ENCODE measurements around the gene WSCD1.

The WSCD1 gene

DNA sequence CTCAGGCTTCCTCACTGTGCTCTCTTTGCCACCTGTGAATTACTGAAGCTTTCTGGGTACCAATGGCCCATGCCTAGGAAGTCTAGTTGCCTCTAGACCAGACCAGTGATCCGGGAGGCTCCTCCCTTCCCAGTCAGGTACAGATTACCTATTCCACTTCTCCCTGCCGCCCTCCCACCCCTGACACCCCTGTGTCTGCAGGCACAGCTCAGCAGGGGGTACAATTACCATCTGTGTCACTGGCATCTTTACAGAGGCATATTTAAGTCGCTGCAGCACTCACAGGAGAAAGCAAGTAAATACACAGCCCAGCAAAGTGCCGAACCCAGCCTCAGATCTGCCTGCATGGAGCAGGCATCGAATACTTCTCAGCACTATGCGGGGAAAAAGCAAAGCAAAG, 5.3 kb upstream of the WSCD1 start:
- no peak for DNase-seq

DNA sequence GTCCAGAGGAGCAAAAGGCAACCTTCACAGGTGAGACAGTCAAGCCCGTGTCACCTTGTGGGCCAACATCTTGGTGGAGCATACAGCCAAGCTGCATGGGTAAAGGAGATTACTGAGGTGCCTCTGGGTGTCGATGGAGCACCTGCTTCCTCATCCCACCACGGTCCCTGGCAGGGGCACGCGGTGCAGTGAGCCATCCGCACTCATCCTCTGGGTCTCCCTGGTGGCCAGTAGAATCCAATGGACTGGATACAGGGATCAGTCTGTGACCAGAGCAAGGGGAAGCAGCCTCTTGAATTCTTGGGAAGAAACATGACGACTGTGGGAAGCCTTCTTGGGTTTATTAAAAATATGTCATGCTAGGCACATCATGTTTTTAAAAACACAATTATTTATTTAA, 4.8 kb upstream of the WSCD1 start:
- DNase-seq, result no peak

DNA sequence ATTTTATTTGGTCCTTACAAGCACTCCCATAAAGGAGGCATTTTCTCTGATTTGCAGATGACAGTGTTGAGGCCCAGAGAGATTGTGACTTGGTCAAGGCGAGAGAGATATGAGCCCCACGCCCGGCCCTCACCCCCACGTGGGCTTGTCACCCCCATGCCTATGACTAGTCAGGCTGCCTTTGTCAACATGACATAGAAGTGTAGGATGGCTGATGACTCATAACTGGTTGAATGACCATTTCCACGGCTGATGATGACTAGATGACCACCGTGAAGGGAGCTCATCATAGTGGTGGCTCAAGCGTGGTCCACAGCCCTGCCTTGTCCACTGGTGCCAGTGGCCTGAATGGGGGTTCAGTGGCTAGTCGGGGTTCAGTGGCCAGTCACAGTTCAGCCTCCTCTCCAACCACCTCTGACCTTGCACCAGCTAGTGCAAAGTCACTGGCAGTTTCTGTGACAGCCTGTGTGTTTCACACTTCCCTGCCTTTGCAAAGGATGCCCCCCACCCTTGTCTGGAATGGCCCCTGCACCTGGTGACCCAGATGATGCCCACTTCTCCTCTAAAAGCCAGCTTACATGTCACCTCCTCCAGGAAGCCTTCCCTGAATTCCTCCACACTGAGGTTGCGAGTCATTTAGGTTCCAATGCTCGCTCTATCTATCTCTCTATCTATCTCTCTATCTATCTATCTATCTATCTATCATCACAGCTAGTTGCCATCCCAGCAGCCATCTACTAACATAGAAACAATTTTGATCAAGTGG, 3.8 kb upstream of the WSCD1 start:
- DNase-seq, result peak; percentile 19

DNA sequence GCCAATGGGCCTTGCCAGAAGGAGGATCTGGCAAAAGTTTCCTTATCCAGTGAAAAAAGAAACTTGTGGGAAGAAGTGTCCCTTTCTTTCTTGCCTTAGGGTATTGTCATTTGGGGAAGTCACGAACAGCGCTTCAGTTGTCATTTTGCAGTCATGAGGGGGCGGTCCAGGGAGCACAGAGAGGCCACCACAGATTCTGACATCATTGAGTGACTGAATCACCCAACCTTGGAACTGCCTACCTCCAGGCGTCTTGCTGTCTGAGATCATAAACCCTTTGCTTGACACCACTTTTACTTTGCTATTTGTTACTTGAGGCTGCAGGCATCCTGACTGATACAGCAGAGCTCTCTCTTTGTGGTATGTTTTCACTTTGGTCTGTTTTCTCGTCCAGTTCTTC, 3.1 kb upstream of the WSCD1 start:
- DNase-seq, result no peak

DNA sequence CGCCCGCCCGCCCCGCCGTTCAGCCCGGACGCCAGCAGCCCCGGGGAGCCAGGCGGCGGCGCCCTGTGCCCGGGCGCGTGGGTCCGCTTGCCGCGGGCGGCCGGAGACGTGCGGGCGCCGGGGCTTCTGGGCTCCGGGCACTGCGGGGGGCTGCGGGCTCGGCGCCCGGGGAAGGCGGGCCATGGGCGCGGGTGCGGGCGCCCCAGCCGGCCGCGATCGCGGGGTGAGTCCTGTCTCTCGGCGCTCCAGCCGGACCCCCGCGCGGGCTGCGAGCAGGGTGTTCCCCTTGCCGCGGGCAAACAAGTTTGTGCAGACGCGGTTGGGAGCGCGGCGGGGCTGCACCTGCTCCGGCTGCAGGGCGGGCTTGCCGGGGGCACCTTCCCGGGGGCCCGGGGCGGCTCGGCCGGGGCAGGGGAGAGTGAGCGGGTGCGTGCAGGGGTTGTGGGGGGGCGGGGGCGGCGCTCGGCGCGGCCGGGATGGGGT, 292 bp downstream of the WSCD1 start:
- no peak for DNase-seq

DNA sequence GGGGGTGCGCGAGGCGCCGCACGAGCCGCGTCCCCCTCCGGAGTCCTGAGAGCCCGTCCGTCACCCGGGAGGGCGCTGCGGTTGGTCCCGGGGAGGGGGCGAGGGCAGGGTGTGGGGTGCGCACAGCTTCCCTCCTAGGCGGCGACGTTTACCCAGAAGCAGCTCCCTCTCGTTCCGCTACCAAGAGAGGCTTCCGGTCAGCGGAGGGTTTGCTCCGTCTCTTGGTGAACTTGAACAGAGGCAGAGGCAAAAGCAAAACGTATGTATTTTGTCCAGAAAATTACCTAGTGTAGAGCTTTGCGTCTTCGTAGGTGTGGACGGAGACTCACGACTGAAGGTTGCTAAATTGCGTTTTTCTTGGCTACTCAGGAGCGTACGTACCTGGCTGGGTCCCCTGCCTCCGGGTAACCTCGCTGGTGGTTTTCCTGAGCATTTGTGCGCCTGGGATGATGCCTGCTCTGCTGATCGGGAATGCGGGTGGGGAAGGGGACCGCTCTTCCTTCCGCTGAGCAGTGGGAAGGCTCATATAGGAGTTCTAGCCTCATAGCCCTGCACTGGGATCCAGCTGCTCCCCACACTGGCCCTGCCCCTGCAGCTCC, 833 bp downstream of the WSCD1 start:
- DNase-seq, result no peak

DNA sequence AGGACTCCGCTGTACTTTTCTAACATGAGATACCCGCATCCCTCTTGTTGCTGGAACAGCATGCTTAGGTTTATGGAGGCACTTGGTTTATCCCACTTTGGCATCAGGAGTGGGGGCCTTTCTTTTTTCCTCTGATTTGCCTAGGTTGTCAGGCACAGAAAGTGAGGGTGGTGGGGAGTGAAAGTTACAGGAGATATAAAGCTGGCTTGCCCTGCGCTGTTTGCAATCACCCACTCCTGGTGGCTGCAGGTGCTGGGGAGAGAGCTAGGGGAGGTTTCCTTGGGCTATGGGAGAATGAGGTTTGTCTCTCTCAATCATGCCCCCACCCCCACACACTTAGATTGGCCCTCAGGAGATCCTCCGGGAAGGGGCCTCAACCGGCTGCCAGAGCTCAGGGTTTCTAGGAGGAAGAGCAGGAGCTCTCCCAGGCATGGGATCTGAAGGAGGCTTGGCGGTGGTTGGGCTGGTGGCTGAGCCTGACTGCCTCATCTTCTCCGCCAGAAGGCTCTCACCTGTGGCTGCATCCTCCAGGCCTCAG, 1.4 kb downstream of the WSCD1 start:
- DNase-seq, result no peak

DNA sequence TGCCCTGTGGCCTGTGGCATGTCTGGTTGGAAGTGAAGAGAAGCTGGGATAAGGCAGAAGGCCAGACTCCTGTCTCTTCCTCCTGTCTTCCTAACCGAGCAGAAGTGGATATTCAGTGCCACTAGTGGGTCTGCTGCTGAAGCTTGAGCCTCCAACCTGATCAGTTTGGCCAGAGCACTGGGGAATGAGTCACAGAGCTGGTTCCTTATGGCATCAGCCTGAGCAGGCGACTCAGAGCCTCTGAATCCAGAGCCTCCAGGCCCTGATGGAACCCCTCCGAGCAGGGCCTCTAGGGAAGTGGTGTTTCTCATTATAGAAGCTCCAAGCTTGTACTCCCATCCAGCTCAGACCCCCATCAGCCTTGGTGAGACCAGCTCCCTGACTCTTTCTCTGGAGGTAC, 2.0 kb downstream of the WSCD1 start:
- peak; percentile 47 for DNase-seq

DNA sequence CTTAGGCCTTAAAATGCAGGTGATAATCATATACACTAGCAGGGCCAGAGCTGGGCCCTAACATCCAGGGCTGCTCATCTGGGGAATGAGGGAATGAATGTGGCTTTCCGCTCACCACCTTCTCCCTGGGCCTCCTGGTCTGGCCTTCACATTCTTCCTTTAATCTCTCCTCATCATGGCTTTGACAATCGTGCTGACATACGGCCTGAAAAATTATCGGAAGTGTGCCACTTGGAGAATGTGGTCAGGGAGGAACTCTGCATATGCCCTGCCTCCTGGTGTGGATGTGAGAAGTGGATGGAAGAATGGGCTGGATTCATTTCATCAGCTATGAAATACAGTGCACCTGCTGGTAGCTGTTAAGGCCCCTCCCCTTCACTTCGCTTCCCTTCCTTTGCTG, 2.4 kb downstream of the WSCD1 start:
- no peak for DNase-seq

DNA sequence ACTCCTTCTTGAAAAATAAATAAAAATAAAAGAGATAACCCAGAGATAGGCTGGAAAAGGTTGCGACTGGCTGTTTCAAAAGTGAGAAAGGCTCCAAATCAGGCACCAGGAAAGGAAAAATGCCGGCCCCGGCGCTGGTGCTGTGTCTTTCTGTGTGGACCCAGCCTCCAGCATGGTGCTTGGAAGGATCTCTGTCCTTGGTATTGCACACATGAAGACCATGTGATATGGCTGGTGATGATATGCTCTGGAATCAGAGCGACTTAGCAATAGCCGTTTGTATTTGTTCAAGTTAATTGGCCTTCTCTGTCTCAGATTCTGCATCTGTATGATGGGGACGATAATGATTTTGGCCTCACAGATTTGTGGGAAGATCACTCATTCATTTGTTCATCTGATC, 3.4 kb downstream of the WSCD1 start:
- DNase-seq, result no peak

DNA sequence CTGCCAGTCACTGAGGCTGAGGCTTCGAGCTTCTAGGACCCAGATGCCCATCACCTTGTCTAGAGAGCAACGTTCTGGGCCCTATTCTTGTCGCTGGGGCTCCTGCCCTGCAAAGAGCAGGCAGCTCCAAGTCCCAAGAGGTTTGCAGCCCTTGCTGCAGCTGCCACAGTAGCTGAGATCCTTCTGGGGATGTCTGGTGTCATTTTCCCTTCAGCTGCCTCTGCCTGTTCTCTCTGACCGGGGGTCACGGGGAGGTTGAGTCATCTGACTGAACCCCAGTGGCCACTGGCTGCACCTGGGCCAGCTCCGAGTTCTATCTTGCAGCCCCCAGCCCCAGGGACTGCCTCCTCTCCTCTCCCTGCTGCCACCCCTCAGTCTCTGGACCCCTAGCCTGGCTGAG, 4.9 kb downstream of the WSCD1 start:
- no peak for DNase-seq

DNA sequence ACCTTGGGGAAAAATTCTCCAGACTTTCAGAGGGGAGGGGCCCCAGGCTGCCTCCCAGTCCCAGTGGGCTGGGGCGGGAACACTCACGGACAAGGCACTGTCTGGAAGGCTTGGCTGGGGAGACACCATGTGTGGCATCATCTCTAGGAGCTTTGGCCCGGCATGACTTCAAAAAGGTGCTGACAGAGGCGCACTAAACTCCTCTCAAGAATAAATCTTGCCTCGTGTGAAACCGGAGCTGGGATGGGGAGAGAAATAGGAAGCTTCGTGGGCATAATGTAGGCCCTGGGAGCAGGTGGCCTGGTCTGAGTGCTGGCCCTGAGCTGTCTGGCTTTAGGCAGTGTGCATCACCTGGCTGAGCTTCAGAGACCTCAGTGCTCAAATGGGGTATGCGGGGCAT, 5.7 kb downstream of the WSCD1 start:
- DNase-seq, result no peak

DNA sequence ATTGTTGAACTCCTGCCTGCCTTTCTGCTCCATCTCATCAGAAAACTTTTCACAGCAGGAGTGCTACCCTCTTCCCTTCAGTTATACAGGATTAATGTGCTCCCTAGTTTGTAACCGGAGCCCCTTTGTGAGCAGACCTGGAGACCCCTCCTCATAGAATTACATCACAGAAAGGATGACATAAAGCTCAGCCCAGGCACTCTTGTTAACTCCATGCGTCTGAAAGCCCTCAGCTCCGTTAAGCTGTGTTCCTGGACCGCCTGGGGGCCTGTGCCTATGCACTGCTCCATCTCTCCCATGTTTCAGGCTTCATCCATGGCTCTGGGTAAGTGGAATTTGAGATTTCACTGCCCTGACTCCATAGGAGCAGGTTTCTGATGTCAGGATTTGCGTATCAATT, 7.6 kb downstream of the WSCD1 start:
- DNase-seq, result no peak

DNA sequence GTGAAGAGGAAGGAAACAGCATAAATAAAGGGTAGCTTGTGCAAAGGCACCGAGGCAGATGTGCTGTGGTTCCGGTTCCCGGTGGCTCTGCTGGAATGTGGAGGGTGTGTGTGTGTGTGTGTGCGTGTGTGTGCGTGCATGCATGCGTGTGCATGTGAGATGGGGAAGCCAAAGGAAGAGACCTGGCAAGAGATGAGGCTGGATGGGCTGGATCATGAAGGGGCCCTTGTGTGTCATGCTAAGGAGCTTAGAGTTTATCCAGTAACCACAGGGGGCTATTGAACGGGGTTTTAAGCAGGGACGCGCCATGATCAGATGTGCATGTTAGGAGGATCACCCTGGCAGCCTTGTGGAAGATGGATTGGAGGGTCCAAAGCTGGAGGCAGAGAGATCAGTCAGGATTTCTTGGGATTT, 8.3 kb downstream of the WSCD1 start:
- DNase-seq, result no peak

DNA sequence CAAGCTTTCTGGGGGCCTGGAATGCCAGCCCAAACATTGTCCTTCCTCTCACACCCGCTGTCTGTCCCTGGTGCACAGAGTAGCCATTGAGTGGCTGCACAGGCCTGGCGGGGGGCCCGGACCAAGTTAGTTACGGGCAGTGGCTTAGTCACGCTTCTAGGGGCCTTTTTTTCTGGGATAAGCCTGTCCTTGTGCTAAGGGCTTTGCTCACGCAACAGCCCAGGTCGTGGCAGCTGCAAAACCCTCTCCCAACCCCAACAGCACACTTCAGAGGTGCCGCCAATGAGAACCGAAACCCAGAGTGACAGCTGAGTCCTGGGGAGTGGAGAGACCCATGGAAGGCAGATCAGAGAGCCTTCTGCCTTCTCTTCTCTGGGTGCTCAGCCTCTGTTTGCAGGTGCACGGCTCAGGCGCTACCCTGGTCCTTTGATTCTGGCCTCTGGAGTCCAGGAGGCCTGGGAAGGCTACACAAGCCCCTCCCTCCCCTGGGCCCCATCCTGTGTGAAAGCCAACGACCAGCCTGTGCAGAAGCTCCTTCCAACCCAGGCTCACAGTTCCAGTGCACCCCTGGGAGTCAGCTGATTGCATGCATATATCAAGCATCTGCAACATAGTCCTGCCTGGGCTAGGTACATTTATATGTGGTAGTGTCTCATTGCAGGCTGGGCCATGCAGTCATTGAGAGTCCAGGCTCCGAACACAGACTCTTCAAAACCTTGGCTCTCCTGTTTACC, 9.1 kb downstream of the WSCD1 start:
- DNase-seq, result no peak

DNA sequence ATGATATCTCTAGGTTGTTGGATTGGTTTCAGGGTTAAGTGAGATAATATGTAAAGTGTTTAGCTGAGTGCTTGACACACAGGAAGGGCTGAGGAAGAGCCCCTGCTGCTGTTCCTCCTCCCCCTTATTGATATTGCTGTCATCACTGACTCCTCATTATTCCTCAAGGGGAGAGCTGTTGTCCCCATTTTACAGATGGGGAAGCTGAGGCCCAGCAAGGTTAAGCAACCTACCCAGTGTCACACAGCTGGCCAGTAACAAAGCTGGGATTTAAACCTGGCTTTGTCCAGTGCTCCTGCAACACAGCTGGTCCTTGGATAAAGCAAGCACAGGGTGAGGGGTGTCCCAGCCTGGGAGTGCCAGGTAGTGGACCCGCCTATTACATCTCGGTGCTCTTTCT, 9.8 kb downstream of the WSCD1 start:
- DNase-seq, result no peak

DNA sequence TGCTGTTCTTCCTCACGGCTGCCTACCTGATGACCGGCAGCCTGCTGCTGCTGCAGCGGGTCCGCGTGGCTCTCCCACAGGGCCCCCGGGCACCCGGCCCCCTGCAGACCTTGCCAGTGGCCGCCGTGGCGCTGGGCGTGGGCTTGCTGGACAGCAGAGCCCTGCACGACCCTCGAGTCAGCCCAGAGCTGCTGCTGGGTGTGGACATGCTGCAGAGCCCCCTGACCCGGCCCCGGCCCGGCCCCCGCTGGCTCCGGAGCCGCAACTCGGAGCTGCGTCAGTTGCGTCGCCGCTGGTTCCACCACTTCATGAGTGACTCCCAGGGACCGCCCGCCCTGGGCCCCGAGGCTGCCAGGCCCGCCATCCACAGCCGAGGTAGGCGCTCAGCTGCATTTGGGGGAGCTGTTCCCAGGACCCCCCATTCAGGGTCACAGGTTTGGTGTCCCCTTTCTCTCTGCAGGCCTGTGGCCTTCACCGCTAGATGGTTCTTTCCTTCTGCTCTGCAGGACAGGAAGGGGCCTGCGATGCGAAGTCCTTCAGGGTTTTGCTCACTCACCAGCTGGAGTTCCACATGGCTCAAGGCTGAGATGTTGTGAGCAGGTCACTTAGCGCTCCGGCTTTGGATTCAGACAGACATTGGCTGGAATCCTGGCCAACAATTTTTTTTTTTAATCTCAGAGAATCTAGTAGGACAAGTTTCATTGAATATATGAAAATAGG, 10.7 kb downstream of the WSCD1 start:
- DNase-seq, result no peak

DNA sequence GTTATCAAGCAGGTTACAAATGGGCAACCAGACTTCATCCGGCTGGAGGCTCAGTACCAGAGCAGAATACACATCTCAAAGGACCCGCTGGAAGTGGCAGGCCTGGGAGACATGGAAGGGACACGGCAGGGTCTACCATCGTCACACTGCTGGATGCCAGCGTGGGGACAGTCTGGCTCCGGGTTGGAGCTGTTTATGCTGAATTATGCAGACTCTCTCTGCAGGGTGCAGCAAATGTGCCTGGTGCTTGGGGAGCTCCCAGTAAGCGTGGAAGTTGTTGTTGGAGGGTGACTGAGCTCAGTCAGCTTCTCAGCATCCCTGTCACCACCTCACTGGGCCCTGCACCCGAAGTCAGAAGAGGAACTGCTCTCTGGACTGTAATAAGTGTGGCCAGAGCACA, 12.2 kb downstream of the WSCD1 start:
- no peak for DNase-seq

DNA sequence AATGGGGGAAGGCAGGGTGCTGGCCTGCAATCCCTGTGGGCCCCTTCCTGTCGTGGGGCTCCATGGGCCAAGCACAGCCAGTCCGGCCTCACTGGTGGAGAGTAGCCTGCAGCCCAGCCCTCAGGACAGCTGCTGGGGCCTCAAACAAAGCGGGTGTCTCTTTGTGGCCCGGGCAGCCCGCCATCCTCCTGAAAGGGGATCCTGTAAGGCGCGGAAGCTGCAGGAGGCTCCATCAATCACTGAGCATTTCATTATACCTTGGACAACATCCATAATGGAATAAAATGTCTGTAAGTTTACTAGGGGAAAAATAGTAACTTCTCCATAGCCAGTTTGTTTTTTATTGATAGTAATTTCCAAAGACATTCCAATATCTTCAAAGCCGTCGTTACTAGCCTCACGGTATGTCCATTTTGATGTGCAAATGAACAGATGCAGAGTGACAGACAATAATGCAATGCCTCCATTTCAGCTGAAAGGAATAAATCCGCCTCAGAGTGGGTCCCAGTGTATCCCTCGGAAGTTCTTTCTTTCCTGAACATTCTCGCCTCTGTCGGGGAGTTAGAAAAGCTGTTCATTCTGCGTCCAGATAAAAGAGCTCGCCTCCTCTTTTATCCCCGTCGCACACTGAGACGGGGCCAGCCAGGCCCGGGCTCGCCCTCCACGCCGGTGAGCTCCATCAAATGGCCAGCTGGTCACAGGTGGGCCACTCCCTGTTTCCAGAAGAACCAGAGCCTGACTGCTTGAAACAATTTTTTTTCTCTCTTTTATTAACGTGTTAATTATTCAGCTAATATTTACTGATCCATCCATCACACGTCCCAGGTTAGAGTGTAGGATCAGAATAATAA, 14.4 kb downstream of the WSCD1 start:
- DNase-seq, result no peak

DNA sequence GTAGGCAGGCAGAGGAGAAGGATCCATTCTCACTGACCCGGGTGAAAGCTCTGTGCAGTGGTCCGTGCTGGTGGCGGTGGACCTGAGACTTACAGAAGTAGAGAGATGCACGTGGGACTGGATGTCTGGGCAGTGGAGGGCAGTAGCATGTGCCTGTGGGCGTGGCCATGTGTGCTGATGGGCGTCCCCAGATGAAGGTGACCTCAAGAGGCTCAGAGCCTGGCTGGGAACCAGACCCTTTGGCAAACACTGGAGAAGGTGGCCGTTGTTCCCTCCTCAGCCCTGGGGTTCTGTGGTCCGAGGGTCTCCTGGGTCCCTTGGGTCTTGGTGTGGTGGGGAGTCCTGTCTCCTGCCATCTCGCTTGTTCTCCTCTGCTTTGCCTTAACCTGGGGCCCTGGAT, 15.6 kb downstream of the WSCD1 start:
- no peak for DNase-seq

DNA sequence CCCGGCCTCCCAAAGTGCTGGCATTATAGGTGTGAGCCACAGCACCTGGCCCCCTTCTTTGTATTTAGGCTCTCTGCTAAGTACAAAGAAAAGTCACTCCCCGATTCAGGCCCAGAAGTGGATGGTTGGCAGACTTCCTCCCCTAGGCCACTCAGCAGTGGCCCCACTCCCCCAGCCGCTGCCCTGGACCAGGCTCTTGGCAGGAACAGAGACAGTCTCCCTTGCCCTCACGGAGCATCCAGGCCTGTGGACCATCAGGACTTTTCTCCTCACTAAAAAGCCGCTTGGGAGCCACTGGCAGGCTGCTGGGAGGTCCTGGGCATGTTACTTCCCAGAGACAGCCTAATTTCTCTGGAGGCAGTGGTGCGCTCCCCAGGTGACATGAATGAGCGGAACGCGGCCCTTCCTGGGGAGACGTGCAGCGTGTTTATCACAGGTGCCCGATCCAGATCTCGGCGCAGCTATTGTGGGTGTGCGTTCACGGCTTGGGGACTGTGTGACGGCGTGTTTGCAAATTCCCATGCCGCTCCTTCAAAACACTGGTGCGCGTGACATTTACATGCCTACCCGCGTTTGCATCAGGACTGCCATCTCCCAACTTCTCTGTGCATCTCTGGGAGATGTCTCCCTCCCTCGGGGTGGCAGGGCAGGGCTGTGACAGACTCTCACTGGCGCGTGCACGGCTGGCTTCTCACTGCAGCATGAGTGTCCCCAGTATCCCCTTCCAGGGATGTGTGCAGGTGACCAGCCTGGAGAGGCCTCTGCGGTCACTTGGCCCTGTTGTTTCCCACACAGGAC, 16.6 kb downstream of the WSCD1 start:
- no peak for DNase-seq

All from EL (cell line).